MM.1S (cell line): ENCODE measurements around the gene DENND1A.

ENCODE experiments used
- DNase-seq: peaks from one replicate; pipeline ENCODE4 v3.0.0-alpha.2; 2015
- H2AFZ ChIP-seq: fragments of 300-600 bp; sonication (generic); 2 replicates; pipeline ENCODE4 v1.6.0; 2016; ENCODE audit warnings: antibody characterized with exemption, low read length
- H3F3A ChIP-seq: fragments of 300-600 bp; sonication (generic); 2 replicates; pipeline ENCODE4 v1.6.1; 2016; ENCODE audit warnings: mild to moderate bottlenecking, antibody characterized with exemption, low read length, moderate library complexity, mixed read lengths; ENCODE audit not compliant: insufficient read depth
- H3K27ac ChIP-seq: fragments of 300-600 bp; sonication (generic); 2 replicates; pipeline ENCODE4 v1.5.1; 2016; ENCODE audit warnings: mild to moderate bottlenecking, low read length
- H3K27me3 ChIP-seq: fragments of 300-600 bp; sonication (generic); replicated peaks from 2 replicates; pipeline ENCODE4 v1.6.0; 2016; ENCODE audit warnings: low read length; ENCODE audit not compliant: insufficient read depth
- H3K36me3 ChIP-seq: fragments of 300-600 bp; sonication (generic); replicated peaks from 2 replicates; pipeline ENCODE4 v1.6.1; 2016; ENCODE audit warnings: mild to moderate bottlenecking, low read length, mixed read lengths; ENCODE audit not compliant: insufficient read depth
- H3K4me1 ChIP-seq: fragments of 300-600 bp; sonication (generic); 2 replicates; pipeline ENCODE4 v1.6.1; 2016; ENCODE audit warnings: low read length, mixed read lengths
- H3K4me2 ChIP-seq: fragments of 300-600 bp; sonication (generic); 2 replicates; pipeline ENCODE4 v1.6.0; 2016; ENCODE audit warnings: low read depth, low read length
- H3K4me3 ChIP-seq: fragments of 300-600 bp; sonication (generic); 2 replicates; pipeline ENCODE4 v1.5.1; 2016; ENCODE audit warnings: low read length, mixed read lengths
- H3K79me2 ChIP-seq: fragments of 300-600 bp; sonication (generic); 2 replicates; pipeline ENCODE4 v1.6.1; 2016; ENCODE audit warnings: mixed run types, low read length, mixed read lengths
- H3K9ac ChIP-seq: fragments of 300-600 bp; sonication (generic); 2 replicates; pipeline ENCODE4 v1.6.1; 2016; ENCODE audit warnings: low read length, mixed read lengths
- H3K9me2 ChIP-seq: fragments of 300-600 bp; sonication (generic); replicated peaks from 2 replicates; pipeline ENCODE4 v1.6.1; 2016; ENCODE audit warnings: mild to moderate bottlenecking, low read length, mixed read lengths; ENCODE audit not compliant: insufficient read depth
- H3K9me3 ChIP-seq: fragments of 300-600 bp; sonication (generic); replicated peaks from 2 replicates; pipeline ENCODE4 v1.6.1; 2016; ENCODE audit warnings: mild to moderate bottlenecking, low read length, mixed read lengths; ENCODE audit not compliant: insufficient read depth
- H4K20me1 ChIP-seq: fragments of 300-600 bp; sonication (generic); 2 replicates; pipeline ENCODE4 v1.6.1; 2016; ENCODE audit warnings: mild to moderate bottlenecking, low read length, moderate library complexity, mixed read lengths; ENCODE audit not compliant: insufficient read depth
- EZH2 ChIP-seq: fragments of 300-600 bp; sonication (generic); optimal IDR thresholded peaks from 2 replicates; pipeline ENCODE3; 2017; ENCODE audit warnings: low read depth, mild to moderate bottlenecking, antibody characterized with exemption, low read length, mixed read lengths
- EZH2phosphoT487 ChIP-seq: fragments of 300-600 bp; sonication (generic); IDR thresholded peaks from 2 replicates; pipeline ENCODE4 v1.6.1; 2018; ENCODE audit warnings: antibody characterized with exemption, low read length
- TF ChIP-seq, protein P1 (sequence below): fragments of 300-600 bp; sonication (generic); IDR thresholded peaks from 2 replicates; pipeline ENCODE4 v1.5.1; 2016; ENCODE audit warnings: antibody characterized with exemption, low read length, mixed read lengths

DENND1A gene

DNA sequence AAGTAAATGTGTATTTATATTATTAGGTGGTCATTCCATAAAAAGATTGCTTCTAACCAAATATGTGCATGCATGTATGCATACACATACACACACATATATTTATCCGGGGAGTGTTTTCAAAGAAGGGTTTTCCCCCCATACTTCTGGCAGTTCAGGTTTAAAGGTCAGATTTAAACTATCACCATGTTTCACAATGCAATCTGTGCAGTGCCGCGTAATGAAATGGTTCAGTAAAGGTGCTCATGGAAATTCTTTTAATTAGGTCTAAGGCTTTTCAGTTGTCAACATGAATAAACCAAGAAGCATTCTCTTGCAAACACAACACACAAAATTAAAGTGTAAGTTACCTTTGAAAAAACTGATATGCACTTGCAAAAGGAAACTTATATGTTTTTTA lies 362.9 kb downstream of the DENND1A start:
- no peaks in the 10 kb centered on the region for H3K9me3 ChIP-seq
- H3K9ac ChIP-seq, result no peak overlapping the region
- peak overlapping the region; percentile 9; the same call in 1 of the 2 replicates for H3K4me2 ChIP-seq
- TF ChIP-seq EZH2phosphoT487, result no peak
- TF ChIP-seq, protein P1, sequence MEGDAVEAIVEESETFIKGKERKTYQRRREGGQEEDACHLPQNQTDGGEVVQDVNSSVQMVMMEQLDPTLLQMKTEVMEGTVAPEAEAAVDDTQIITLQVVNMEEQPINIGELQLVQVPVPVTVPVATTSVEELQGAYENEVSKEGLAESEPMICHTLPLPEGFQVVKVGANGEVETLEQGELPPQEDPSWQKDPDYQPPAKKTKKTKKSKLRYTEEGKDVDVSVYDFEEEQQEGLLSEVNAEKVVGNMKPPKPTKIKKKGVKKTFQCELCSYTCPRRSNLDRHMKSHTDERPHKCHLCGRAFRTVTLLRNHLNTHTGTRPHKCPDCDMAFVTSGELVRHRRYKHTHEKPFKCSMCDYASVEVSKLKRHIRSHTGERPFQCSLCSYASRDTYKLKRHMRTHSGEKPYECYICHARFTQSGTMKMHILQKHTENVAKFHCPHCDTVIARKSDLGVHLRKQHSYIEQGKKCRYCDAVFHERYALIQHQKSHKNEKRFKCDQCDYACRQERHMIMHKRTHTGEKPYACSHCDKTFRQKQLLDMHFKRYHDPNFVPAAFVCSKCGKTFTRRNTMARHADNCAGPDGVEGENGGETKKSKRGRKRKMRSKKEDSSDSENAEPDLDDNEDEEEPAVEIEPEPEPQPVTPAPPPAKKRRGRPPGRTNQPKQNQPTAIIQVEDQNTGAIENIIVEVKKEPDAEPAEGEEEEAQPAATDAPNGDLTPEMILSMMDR, result no peak
- no peak for TF ChIP-seq EZH2
- no peaks in the 10 kb centered on the region for H3K36me3 ChIP-seq
- peaks cover 40% of the 10 kb centered on the region for H3K4me1 ChIP-seq
- no peaks in the 10 kb centered on the region for H3K27me3 ChIP-seq
- H2AFZ ChIP-seq, result no peak overlapping the region
- H4K20me1 ChIP-seq, result no peaks in the 10 kb centered on the region
- no peak overlapping the region for H3K4me3 ChIP-seq
- H3K79me2 ChIP-seq, result no peaks in the 10 kb centered on the region
- H3F3A ChIP-seq, result peaks cover 14% of the 10 kb centered on the region
- H3K27ac ChIP-seq, result no peak overlapping the region
- H3K9me2 ChIP-seq, result no peaks in the 10 kb centered on the region
- DNase-seq, result no peak

DNA sequence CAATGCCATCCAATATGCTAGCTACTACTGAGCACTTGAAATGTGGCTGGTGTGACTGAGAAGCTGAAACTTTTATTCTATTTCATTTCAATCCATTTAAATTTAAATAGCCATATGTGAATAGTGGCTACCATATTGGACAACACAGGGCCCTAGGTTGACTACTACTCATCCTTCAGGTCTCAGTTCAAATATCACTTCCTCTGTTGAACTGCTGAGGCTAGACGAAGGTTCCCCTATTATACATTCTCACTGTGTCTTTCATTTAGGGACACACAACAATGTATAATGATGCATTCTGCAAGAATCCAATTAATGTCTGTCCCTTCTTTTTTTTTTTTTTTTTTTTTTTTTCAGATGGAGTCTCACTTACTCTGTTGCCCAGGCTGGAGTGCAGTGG lies 365.3 kb downstream of the DENND1A start:
- no peaks in the 10 kb centered on the region for H3K9me3 ChIP-seq
- H3K9ac ChIP-seq, result no peak overlapping the region
- no peaks in the 10 kb centered on the region for H3K27me3 ChIP-seq
- no peak overlapping the region for H3K27ac ChIP-seq
- H3K4me1 ChIP-seq, result peaks cover 25% of the 10 kb centered on the region
- H4K20me1 ChIP-seq, result no peaks in the 10 kb centered on the region
- TF ChIP-seq, protein P1, result no peak
- no peak for TF ChIP-seq EZH2
- TF ChIP-seq EZH2phosphoT487, result no peak
- no peaks in the 10 kb centered on the region for H3K79me2 ChIP-seq
- no peak overlapping the region for H3K4me3 ChIP-seq
- DNase-seq, result no peak
- H3F3A ChIP-seq, result no peaks in the 10 kb centered on the region
- H2AFZ ChIP-seq, result no peak overlapping the region
- H3K4me2 ChIP-seq, result no peak overlapping the region
- H3K9me2 ChIP-seq, result no peaks in the 10 kb centered on the region
- no peaks in the 10 kb centered on the region for H3K36me3 ChIP-seq

DNA sequence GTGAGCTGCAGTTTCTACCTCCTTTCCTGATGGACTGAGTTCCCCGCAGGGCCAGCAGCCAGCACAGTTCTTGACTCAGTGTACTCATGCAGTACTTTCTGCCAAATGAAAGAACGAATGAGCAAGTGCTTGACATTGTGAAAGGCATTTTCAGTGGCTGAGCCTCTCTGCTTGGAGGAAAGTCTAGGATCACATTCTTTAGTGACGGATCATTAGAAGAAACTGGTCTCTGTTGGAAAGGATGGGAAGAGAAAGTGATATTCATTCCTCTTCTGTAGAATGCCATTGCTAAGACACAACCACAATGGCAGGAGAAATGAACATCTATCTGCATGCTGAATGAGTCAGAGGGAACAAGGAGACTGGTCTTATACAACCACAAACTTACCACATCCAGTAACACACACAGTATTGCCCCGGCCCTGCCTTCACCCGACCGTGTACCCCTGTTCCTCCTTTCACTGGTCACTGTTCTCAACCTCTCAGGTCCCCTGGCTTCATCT lies 367.0 kb downstream of the DENND1A start:
- no peak overlapping the region for H2AFZ ChIP-seq

More for the DNA sequence above, 367.0 kb downstream of the DENND1A start:
- H3K4me2 ChIP-seq, result no peak overlapping the region
- no peak overlapping the region for H3K9ac ChIP-seq
- no peaks in the 10 kb centered on the region for H3K9me3 ChIP-seq
- H3K27me3 ChIP-seq, result no peaks in the 10 kb centered on the region
- H3K4me3 ChIP-seq, result no peak overlapping the region
- no peaks in the 10 kb centered on the region for H3K79me2 ChIP-seq
- no peaks in the 10 kb centered on the region for H3K36me3 ChIP-seq
- peaks cover 20% of the 10 kb centered on the region for H3K4me1 ChIP-seq
- H3K27ac ChIP-seq, result no peak overlapping the region
- no peaks in the 10 kb centered on the region for H3F3A ChIP-seq
- H4K20me1 ChIP-seq, result no peaks in the 10 kb centered on the region
- no peak for DNase-seq
- TF ChIP-seq EZH2phosphoT487 (no peak), EZH2 (no peak)
- TF ChIP-seq, protein P1, result no peak
- H3K9me2 ChIP-seq, result no peaks in the 10 kb centered on the region
